ENCODE measurements around the gene TRIP6. TPM values are rescaled to one million over a fixed set of nuclear protein-coding genes. Genes with fewer than 3 reads are reported as not detected.
A peak's percentile ranks its signal among the peaks of the same experiment; 100 is the strongest.

TRIP6 gene
- total RNA-seq, 1 experiment from 2014 or later: 102 TPM

DNA sequence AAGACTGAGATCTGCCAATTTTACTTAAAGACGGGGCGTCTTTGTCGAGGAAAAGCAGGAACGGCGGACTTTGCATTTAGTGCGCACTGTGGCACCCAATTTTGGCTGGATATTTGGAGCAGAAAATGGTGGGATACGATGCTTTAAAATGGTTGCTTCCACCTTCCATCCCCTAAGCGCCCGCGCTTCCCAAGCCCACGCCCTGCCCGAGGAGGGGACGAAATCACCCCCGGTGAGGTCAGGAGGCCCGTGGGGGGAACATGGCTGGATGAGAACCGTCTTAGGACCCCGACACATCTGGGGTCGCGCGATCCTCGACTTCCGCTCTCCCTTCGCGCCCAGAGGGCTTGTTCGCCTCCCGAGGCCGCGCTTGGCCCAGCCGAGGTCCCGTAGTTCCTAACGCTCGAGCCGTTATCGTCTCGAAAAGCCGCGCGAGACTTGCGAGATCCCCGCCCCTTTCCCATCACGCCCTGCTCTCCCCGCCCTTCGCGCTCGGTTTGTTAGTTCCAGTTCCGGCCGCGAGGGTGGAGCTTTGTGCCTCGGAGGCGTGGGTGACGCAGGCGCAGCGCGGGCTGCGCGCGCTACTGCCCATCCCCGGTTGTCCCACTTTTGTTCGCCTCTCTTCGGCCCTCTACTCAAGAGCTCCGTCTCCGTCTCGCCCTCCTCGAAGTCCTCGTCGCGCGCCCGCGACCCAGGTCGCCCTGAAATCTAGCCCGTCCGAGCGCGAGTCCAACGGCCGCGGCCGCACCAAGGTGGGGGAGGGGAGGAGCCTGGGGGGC lies 7.6 kb downstream of the TRIP6 start, which contains the start of gene SRRT (continued):
- peak; percentile 25 for TF ChIP-seq TCF7L2 (IDR thresholded peaks at IDR 0.05; ENCODE audit: borderline replicate concordance, extremely low read depth, insufficient read depth, insufficient read length)
- no peak for TF ChIP-seq EZH2phosphoT487 (IDR thresholded peaks at IDR 0.05; ENCODE audit: borderline replicate concordance)
- no peak for TF ChIP-seq CEBPB (IDR thresholded peaks at IDR 0.05; ENCODE audit: low read depth)
- TF ChIP-seq, protein P1, sequence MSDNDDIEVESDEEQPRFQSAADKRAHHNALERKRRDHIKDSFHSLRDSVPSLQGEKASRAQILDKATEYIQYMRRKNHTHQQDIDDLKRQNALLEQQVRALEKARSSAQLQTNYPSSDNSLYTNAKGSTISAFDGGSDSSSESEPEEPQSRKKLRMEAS (IDR thresholded peaks at IDR 0.05): no peak

DNA sequence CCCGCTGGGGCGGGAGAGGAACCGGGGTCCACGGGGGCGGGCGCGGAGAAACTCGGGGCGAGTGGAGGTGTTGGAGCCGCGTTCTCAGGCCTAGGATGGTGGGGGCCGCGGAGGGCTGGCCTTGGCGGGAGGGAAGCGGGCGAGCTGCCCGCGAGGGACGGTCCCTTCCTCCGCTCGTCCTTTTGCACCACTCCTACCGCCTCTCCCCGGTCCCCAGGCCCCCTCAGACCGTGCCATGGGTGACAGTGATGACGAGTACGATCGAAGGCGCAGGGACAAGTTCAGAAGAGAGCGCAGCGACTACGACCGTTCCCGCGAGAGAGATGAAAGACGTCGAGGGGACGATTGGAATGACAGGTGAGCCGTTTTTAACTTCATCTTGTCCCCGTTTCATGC lies 8.2 kb downstream of the TRIP6 start:
- peak overlapping the region; percentile 84 for H3K27ac ChIP-seq (ENCODE audit: low read depth, low read length)
- TSS peak; percentile 59 for BruUV-seq (replicated peaks)
- H3K4me3 ChIP-seq (replicated peaks in 1 of 2; ENCODE audit: low read depth in 1 of 2, low read length in 2 of 2): peak overlapping the region; percentile 97 to 98
- ATAC-seq (peak; percentile 24), DNase-seq (ENCODE audit: low read depth, low spot score) (no peak)
- no peaks in the 10 kb centered on the region for H3K9me3 ChIP-seq (ENCODE audit: control insufficient read depth in 1 of 2, insufficient read depth in 1 of 2, low read depth in 1 of 2, low read length in 2 of 2)
- peaks cover 25 to 58% of the 10 kb centered on the region in 2 experiments for H3K36me3 ChIP-seq (ENCODE audit: control insufficient read depth in 1 of 2, insufficient read depth in 2 of 2, low read length in 2 of 2)
- intact Hi-C loops (cut with micrococcal nuclease): no loop called here
- peak overlapping the region; percentile 97 for H3K9ac ChIP-seq (ENCODE audit: low read length)
- peaks cover 12 to 24% of the 10 kb centered on the region in 2 experiments for H3K4me1 ChIP-seq (ENCODE audit: control insufficient read depth in 1 of 2, insufficient read depth in 2 of 2, low read length in 2 of 2)
- peak overlapping the region; percentile 92 for H3K4me2 ChIP-seq (ENCODE audit: low read length)
- H3K79me2 ChIP-seq (ENCODE audit: insufficient read depth, low read length): peaks cover 74% of the 10 kb centered on the region
- H3K27me3 ChIP-seq (ENCODE audit: insufficient read depth, low read length): no peaks in the 10 kb centered on the region
- no peak overlapping the region for H2AFZ ChIP-seq (ENCODE audit: low read depth, low read length, poor library complexity, severe bottlenecking)
- CTCF ChIA-PET: interaction anchor here (0.7 to 1.1 kb wide), 7 partner anchors 14 to 268 kb away, joined by 3 to 6 read pairs (median 4); partner anchors contain the start of genes POP7, SLC12A9 and UFSP1
- TF ChIP-seq, protein P2, sequence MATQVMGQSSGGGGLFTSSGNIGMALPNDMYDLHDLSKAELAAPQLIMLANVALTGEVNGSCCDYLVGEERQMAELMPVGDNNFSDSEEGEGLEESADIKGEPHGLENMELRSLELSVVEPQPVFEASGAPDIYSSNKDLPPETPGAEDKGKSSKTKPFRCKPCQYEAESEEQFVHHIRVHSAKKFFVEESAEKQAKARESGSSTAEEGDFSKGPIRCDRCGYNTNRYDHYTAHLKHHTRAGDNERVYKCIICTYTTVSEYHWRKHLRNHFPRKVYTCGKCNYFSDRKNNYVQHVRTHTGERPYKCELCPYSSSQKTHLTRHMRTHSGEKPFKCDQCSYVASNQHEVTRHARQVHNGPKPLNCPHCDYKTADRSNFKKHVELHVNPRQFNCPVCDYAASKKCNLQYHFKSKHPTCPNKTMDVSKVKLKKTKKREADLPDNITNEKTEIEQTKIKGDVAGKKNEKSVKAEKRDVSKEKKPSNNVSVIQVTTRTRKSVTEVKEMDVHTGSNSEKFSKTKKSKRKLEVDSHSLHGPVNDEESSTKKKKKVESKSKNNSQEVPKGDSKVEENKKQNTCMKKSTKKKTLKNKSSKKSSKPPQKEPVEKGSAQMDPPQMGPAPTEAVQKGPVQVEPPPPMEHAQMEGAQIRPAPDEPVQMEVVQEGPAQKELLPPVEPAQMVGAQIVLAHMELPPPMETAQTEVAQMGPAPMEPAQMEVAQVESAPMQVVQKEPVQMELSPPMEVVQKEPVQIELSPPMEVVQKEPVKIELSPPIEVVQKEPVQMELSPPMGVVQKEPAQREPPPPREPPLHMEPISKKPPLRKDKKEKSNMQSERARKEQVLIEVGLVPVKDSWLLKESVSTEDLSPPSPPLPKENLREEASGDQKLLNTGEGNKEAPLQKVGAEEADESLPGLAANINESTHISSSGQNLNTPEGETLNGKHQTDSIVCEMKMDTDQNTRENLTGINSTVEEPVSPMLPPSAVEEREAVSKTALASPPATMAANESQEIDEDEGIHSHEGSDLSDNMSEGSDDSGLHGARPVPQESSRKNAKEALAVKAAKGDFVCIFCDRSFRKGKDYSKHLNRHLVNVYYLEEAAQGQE (IDR thresholded peaks at IDR 0.05; ENCODE audit: low read depth): no peak
- TF ChIP-seq, protein P1 (IDR thresholded peaks at IDR 0.05): no peak
- TF ChIP-seq JUND (IDR thresholded peaks at IDR 0.05) (no peak), POLR2A (IDR thresholded peaks at IDR 0.05; ENCODE audit: borderline replicate concordance, extremely low read depth, insufficient read depth, insufficient read length) (no peak), CEBPB (IDR thresholded peaks at IDR 0.05; ENCODE audit: low read depth) (no peak), SRF (IDR thresholded peaks at IDR 0.05; ENCODE audit: low read depth) (no peak)
- no peaks in the 10 kb centered on the region for H3K9me2 ChIP-seq (ENCODE audit: insufficient read depth)
- POLR2A ChIA-PET: interaction anchor here (0.6 to 2.4 kb wide), 15 partner anchors 11 to 446 kb away, joined by 3 to 31 read pairs (median 3); partner anchors contain the start of genes EPHB4, POP7, SERPINE1 and UFSP1
- H4K20me1 ChIP-seq (ENCODE audit: insufficient read depth): peaks cover 15% of the 10 kb centered on the region; the same call in 1 of the 2 replicates
- RAD21 ChIA-PET (ENCODE audit: low non-redundant PET in 1 of 2, low total read pairs in 2 of 2, uncharacterized antibody in 2 of 2, unreplicated experiment in 2 of 2): interaction anchor here (0.8 to 1.1 kb wide), 2 partner anchors 14 to 48 kb away, joined by 3 to 4 read pairs; partner anchors contain the start of genes EPHB4 (in 1 of the 2) and UFSP1 (in 1 of the 2)

Data from HCT116 (cell line).